SK-N-MC (cell line): ENCODE results near the gene RNF113B.

Source experiments
- EZH2 ChIP-seq: fragments of 200-600 bp; sonication (generic); IDR thresholded peaks from one replicate; pipeline ENCODE4 v1.6.1; 2017; ENCODE audit warnings: antibody characterized with exemption
- POLR2AphosphoS5 ChIP-seq: IDR thresholded peaks from 2 replicates; pipeline ENCODE4 v1.6.1; 2012; ENCODE audit warnings: mild to moderate bottlenecking, low read depth, low read length, borderline replicate concordance

GRCh38 chr13:98176777-98177608, at the start of gene RNF113B:
- TF ChIP-seq POLR2AphosphoS5 (no peak), EZH2 (no peak)
